Gastroesophageal sphincter (tissue), 3 donors: Measurements from ENCODE around the gene KAZN.

Experiments
- CTCF ChIP-seq, 4 experiments: fragments of 200-600 bp in 2 of 4; fragments of 450-650 bp in 2 of 4; sonication (generic) in 1 of 4; IDR thresholded peaks; one replicate each; pipeline ENCODE4 v1.5.1; 2017 to 2019; ENCODE audit warnings: antibody characterized with exemption in 4 of 4, mild to moderate bottlenecking in 2 of 4, moderate library complexity in 2 of 4
- EP300 ChIP-seq: sonication (generic); formaldehyde crosslinking; IDR thresholded peaks from one replicate; pipeline ENCODE4 v1.6.1; 2017; ENCODE audit warnings: antibody characterized with exemption, mild to moderate bottlenecking
- POLR2A ChIP-seq, 2 donors: fragments of 450-650 bp; IDR thresholded peaks; one replicate each; pipeline ENCODE4 v1.6.1; 2017; ENCODE audit warnings: antibody characterized with exemption in 2 of 2, mild to moderate bottlenecking in 2 of 2, moderate library complexity in 1 of 2

DNA sequence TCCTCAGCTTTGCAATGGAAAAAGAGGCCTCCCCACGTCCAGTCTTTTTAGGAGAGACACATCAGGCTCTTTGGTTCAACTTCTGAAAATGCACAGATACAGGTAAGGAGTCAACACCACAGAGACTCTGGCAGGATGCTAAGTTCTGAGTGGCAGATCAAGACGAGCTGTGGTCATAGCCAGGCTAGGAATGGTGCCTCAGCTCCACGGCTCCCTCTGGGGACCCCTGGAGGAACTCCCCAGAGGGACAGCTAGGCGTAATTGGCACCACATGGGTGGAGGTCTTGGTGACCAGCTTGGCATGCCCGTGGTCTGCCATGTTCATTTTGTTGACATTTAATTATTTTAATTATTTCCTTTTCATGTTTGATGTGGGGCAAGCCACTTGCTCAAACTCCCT is 206.1 kb downstream of the KAZN start:
- no peak for TF ChIP-seq EP300
- no peak for TF ChIP-seq CTCF (IDR thresholded peaks at IDR 0.05)
- TF ChIP-seq POLR2A (IDR thresholded peaks at IDR 0.05): no peak
